HFF-Myc (cell line): ENCODE measurements around the gene SEM1.

Experiments
- DNase-seq: peaks from one replicate; pipeline ENCODE4 v3.0.0-alpha.2; 2011; ENCODE audit warnings: low read depth; ENCODE audit errors: extremely low read depth
- H3K4me3 ChIP-seq: replicated peaks from 2 replicates; pipeline ENCODE4 v1.5.1; 2011; ENCODE audit warnings: low read depth, mild to moderate bottlenecking, control low read depth, low read length
- TF ChIP-seq, protein P1 (sequence below): IDR thresholded peaks from 2 replicates; pipeline ENCODE4 v1.5.1; 2012; ENCODE audit warnings: mild to moderate bottlenecking, low read depth, low read length, control low read depth; ENCODE audit errors: missing control alignments

SEM1 gene

GRCh38 chr7:96694082-96694481 lies 15.6 kb downstream of the SEM1 start:
- no peak for DNase-seq
- TF ChIP-seq, protein P1, sequence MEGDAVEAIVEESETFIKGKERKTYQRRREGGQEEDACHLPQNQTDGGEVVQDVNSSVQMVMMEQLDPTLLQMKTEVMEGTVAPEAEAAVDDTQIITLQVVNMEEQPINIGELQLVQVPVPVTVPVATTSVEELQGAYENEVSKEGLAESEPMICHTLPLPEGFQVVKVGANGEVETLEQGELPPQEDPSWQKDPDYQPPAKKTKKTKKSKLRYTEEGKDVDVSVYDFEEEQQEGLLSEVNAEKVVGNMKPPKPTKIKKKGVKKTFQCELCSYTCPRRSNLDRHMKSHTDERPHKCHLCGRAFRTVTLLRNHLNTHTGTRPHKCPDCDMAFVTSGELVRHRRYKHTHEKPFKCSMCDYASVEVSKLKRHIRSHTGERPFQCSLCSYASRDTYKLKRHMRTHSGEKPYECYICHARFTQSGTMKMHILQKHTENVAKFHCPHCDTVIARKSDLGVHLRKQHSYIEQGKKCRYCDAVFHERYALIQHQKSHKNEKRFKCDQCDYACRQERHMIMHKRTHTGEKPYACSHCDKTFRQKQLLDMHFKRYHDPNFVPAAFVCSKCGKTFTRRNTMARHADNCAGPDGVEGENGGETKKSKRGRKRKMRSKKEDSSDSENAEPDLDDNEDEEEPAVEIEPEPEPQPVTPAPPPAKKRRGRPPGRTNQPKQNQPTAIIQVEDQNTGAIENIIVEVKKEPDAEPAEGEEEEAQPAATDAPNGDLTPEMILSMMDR: no peak
- no peak overlapping the region for H3K4me3 ChIP-seq

DNA sequence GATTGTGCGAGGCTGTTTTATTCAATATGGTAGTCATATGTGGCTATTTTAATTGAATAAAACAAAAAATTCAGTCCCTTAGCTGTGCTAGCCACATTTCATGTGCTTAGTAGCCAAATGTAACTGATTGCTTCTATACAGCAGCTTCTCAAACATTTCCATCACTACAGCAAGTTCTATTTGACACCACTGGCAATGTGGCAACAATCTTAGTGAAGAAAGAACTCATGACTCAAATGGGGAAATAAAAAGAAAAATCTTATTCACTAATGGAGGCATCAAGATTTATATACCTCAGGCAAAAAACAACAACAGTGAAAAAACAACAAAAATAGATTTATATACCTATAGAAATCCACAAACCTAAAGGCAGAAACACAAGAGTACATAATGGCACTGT lies 17.9 kb downstream of the SEM1 start:
- TF ChIP-seq, protein P1: no peak
- no peak overlapping the region for H3K4me3 ChIP-seq

DNA sequence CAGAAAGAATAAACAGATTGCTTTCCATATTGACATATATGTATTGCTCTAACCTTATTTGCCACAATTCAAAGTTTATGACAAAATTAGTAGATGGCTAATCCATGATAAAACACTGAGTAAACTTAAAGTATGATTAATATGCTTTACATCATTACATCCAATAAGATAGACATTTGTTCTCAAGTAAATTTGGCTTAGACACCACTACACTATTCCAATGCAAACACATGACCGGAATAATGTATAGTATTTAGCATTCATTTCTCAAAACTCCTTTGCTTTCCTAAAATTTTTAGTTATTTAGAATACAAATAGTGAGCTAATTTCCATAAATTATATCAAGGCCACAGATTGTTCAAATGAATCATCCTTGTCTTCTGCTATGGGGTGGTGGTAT lies 20.2 kb downstream of the SEM1 start:
- TF ChIP-seq, protein P1: no peak
- DNase-seq: no peak
- H3K4me3 ChIP-seq: no peak overlapping the region

More for the DNA sequence above, 17.9 kb downstream of the SEM1 start:
- DNase-seq: no peak

DNA sequence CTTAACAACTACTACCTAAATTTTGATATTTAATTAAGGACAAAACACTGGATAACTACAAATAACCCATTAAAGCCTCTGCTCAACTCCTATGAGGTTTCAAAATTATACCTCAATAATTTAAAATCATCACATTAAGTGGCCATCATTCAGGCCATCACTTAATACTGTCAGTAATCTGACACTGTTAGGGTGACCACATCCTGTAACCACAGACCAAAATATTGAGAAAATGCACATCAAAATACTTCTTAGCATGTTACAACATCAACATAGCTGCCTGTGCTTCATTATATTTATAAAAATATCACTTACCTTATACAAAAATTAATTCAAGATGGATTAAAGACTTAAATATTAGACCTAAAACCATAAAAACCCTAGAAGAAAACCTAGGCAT lies 23.3 kb downstream of the SEM1 start:
- H3K4me3 ChIP-seq: no peak overlapping the region
- TF ChIP-seq, protein P1: no peak
- DNase-seq: no peak

- TF ChIP-seq, protein P1: no peak
- no peak overlapping the region for H3K4me3 ChIP-seq
- no peak for DNase-seq
Observed at GRCh38 chr7:96685755-96686154, 23.9 kb downstream of the SEM1 start.

DNA sequence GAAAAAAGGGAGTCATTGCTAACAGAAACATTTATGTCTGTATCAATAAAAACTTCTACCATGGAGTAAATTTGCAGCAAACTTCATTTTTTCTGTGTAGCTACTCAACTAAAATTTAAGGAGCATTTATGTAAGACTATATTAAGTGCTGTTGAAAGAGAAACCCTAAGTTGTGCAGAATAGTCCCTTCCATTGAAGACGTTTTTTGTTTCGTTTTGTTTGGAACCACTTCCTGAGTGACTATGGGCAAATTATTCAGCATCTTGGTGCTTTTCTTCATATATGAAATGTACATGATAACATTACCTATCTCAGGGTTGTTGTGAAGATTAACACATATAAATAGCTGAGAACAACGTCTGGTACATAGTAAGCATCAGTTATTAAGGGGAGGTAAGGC lies 24.3 kb downstream of the SEM1 start:
- no peak overlapping the region for H3K4me3 ChIP-seq
- TF ChIP-seq, protein P1: no peak
- DNase-seq: no peak

DNA sequence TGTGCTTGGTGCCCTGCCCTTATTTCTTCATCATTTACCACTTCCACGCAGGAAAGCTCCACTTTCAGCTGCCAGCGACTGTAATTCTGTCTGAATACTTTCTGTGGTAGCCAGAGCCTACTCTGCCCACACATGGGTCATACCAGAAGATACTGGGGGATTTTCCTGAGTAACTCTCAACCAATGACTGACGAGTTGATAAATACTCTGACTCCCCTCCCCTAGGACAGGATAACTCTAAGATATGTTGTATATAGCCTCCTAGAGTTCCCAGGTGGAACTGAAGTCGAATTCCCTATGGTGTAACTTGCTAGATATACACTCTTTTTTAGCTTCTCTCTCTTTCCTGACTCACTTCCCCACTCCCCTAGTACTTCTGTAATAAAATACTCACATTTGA lies 29.8 kb downstream of the SEM1 start:
- DNase-seq: no peak
- no peak overlapping the region for H3K4me3 ChIP-seq
- TF ChIP-seq, protein P1: no peak
